ENCODE measurements around the gene AGFG2. TPM values are rescaled to one million over a fixed set of nuclear protein-coding genes. Genes with fewer than 3 reads are reported as not detected.
A peak's percentile ranks its signal among the peaks of the same experiment; 100 is the strongest.
"Not testable (repeated sequence)": the region's sequence is repeated elsewhere in the genome, so short reads cannot be mapped to it uniquely, and the experiment has no call there.

The AGFG2 gene
- total RNA-seq, 2 donors from 2014 or later, result 39.4 to 51.6 TPM

DNA sequence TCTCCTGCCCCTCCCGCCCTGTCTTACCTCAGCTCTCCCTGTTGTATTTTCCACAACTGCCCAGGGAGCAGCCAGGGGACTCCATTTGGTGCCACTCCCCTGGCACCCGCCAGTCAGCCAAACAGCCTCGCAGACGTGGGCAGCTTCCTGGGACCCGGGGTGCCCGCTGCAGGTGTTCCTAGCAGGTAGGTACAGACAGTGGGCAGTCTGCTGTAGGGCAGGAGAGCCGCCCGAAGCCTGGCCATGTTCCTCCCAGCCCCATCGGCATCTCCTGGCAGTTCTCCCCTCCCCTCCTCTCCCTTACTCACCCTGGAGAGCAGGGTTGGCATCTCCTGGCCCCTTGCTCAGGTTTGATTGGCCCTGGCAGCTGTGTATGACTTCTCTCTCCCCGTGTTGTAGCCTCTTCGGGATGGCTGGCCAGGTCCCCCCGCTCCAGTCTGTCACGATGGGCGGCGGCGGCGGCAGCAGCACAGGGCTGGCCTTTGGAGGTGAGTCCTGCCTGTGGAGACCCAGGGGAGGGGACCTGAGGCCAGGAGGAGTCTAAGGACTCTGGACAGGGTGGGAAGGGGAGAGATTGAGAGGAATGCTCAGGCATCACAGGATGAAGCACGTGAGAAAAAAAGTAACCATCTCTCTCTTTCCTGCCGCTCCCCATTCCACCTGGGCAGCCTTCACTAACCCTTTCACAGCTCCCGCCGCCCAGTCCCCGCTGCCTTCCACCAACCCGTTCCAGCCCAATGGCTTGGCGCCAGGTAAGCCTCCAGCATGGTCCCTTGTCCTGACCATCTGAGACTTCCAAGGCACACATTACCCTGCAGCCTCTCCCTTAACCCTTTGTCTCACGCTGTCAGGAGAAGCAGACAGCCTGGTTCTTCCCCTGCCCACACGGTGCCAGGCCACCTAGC is 23.4 kb downstream of the AGFG2 start:
- TF ChIP-seq, protein P1, sequence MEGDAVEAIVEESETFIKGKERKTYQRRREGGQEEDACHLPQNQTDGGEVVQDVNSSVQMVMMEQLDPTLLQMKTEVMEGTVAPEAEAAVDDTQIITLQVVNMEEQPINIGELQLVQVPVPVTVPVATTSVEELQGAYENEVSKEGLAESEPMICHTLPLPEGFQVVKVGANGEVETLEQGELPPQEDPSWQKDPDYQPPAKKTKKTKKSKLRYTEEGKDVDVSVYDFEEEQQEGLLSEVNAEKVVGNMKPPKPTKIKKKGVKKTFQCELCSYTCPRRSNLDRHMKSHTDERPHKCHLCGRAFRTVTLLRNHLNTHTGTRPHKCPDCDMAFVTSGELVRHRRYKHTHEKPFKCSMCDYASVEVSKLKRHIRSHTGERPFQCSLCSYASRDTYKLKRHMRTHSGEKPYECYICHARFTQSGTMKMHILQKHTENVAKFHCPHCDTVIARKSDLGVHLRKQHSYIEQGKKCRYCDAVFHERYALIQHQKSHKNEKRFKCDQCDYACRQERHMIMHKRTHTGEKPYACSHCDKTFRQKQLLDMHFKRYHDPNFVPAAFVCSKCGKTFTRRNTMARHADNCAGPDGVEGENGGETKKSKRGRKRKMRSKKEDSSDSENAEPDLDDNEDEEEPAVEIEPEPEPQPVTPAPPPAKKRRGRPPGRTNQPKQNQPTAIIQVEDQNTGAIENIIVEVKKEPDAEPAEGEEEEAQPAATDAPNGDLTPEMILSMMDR (IDR thresholded peaks at IDR 0.05), result no peak
- H3K36me3 ChIP-seq, result peaks cover 17% of the 10 kb centered on the region
- DNase-seq (ENCODE audit: low spot score), result no peak

DNA sequence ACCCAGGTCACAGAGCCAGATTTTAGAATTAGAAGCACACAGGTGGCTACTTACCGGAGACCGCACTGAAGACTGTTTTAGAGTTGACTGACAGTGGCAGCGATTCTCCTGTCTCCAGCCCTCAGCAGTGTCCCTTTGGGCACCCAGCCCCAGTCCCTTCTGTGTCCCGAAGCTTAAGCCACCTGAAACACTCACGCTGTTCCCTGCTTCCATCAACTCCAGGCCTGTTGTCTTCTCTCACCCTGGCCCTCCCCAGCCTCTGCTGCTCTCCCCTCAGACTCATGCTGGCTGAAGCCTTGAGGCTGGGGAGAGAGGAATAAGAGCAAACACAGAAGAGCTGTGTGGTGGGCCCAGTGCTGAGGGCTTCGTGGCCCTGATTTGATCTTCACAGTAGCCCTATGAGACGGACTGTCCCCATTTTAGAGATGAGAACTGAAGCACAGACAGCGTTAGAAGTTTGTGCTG is 24.1 kb downstream of the AGFG2 start:
- H3K9me3 ChIP-seq, result no peaks in the 10 kb centered on the region
- peaks cover 17% of the 10 kb centered on the region for H3K36me3 ChIP-seq
- TF ChIP-seq, protein P1 (IDR thresholded peaks at IDR 0.05), result no peak
- H3K27ac ChIP-seq, result no peak overlapping the region
- no peak overlapping the region for H3K4me3 ChIP-seq
- no peaks in the 10 kb centered on the region for H3K27me3 ChIP-seq (replicated peaks; ENCODE audit: insufficient read depth)
- no peak for DNase-seq (ENCODE audit: low spot score)
- ATAC-seq (ENCODE audit: insufficient number of reproducible peaks, low FRiP score, low read depth), result no peak
- no peaks in the 10 kb centered on the region for H3K4me1 ChIP-seq (ENCODE audit: control insufficient read depth in 1 of 2, low read depth in 2 of 2)

More for the DNA sequence above, 23.4 kb downstream of the AGFG2 start:
- no peak overlapping the region for H3K4me3 ChIP-seq
- no peak for ATAC-seq (ENCODE audit: insufficient number of reproducible peaks, low FRiP score, low read depth)
- no peaks in the 10 kb centered on the region for H3K27me3 ChIP-seq (replicated peaks; ENCODE audit: insufficient read depth)
- H3K27ac ChIP-seq, result no peak overlapping the region
- no peaks in the 10 kb centered on the region for H3K4me1 ChIP-seq (ENCODE audit: control insufficient read depth in 1 of 2, low read depth in 2 of 2)
- no peaks in the 10 kb centered on the region for H3K9me3 ChIP-seq

- H3K27me3 ChIP-seq (replicated peaks; ENCODE audit: insufficient read depth), result no peaks in the 10 kb centered on the region
- no peaks in the 10 kb centered on the region for H3K9me3 ChIP-seq
- DNase-seq (ENCODE audit: low spot score), result peak; percentile 58
- H3K4me1 ChIP-seq (ENCODE audit: control insufficient read depth in 1 of 2, low read depth in 2 of 2), result no peaks in the 10 kb centered on the region
- H3K27ac ChIP-seq, result no peak overlapping the region
- TF ChIP-seq, protein P1 (IDR thresholded peaks at IDR 0.05), result peak; percentile 95
- H3K4me3 ChIP-seq, result no peak overlapping the region
- no peak for ATAC-seq (ENCODE audit: insufficient number of reproducible peaks, low FRiP score, low read depth)
- peaks cover 17% of the 10 kb centered on the region for H3K36me3 ChIP-seq
Observed at GRCh38 chr7:100563809-100564400, 24.9 kb downstream of the AGFG2 start.

GRCh38 chr7:100564405-100564804 is 25.4 kb downstream of the AGFG2 start:
- peaks cover 17% of the 10 kb centered on the region for H3K36me3 ChIP-seq
- not testable (repeated sequence) for DNase-seq (ENCODE audit: low spot score); H3K9me3 ChIP-seq; H3K27me3 ChIP-seq (replicated peaks; ENCODE audit: insufficient read depth); H3K4me3 ChIP-seq; H3K4me1 ChIP-seq (ENCODE audit: control insufficient read depth in 1 of 2, low read depth in 2 of 2); ATAC-seq (ENCODE audit: insufficient number of reproducible peaks, low FRiP score, low read depth); H3K27ac ChIP-seq

- ATAC-seq (ENCODE audit: insufficient number of reproducible peaks, low FRiP score, low read depth), result no peak
- Histone ChIP-seq H3K27me3 (replicated peaks; ENCODE audit: insufficient read depth) (no peaks in the 10 kb centered on the region), H3K36me3 (peaks cover 17% of the 10 kb centered on the region), H3K4me3 (no peak overlapping the region), H3K4me1 (ENCODE audit: control insufficient read depth in 1 of 2, low read depth in 2 of 2) (peaks cover 6 to 9% of the 10 kb centered on the region in 2 donors), H3K27ac (no peak overlapping the region), H3K9me3 (no peaks in the 10 kb centered on the region)
- TF ChIP-seq, protein P1 (IDR thresholded peaks at IDR 0.05), result no peak
- DNase-seq (ENCODE audit: low spot score), result no peak
Observed at GRCh38 chr7:100565133-100565571, 26.1 kb downstream of the AGFG2 start.

Data from thoracic aorta (tissue), 2 donors.